SK-N-SH (cell line): ENCODE results near the gene TIE1.

ENCODE experiments used
- EZH2phosphoT487 ChIP-seq: fragments of 200-600 bp; sonication (generic); IDR thresholded peaks from 2 replicates; pipeline ENCODE4 v1.6.1; 2017; ENCODE audit warnings: low read depth, mixed run types, mild to moderate bottlenecking, antibody characterized with exemption, moderate library complexity, borderline replicate concordance
- FOXJ3 ChIP-seq: sonication (generic); formaldehyde crosslinking; IDR thresholded peaks from 2 replicates; pipeline ENCODE4 v1.5.1; 2020; ENCODE audit warnings: mild to moderate bottlenecking, missing genetic modification reagents
- GATA2 ChIP-seq: sonication (generic); formaldehyde crosslinking; IDR thresholded peaks from 2 replicates; pipeline ENCODE4 v1.5.0; 2020; ENCODE audit warnings: mild to moderate bottlenecking, missing genetic modification reagents
- MXI1 ChIP-seq: IDR thresholded peaks from 2 replicates; pipeline ENCODE4 v1.6.1; 2012; ENCODE audit warnings: mild to moderate bottlenecking, low read depth, low read length, improper control_type of control experiment
- RAD21 ChIP-seq: IDR thresholded peaks from 2 replicates; pipeline ENCODE4 v1.6.1; 2012; ENCODE audit warnings: mild to moderate bottlenecking, low read length
- YY1 ChIP-seq: IDR thresholded peaks from 2 replicates; pipeline ENCODE4 v1.4.0; 2012; ENCODE audit warnings: low read depth, mild to moderate bottlenecking
- TF ChIP-seq, protein P1 (sequence below): fragments of 200-600 bp; sonication (generic); IDR thresholded peaks from 2 replicates; pipeline ENCODE4 v1.6.1; 2017; ENCODE audit warnings: antibody characterized with exemption, mild to moderate bottlenecking, moderate library complexity
- TF ChIP-seq, protein P2 (sequence below): IDR thresholded peaks from 2 replicates; pipeline ENCODE4 v1.4.0; 2012; ENCODE audit warnings: low read depth, borderline replicate concordance
- TF ChIP-seq, protein P3 (sequence below): IDR thresholded peaks from 2 replicates; pipeline ENCODE4; 2012
- TF ChIP-seq, protein P4 (sequence below): IDR thresholded peaks from 2 replicates; pipeline ENCODE4 v1.4.0; 2012; ENCODE audit warnings: low read depth
- TF ChIP-seq, protein P5 (sequence below): fragments of 150-350 bp; IDR thresholded peaks from 2 replicates; pipeline ENCODE4 v1.6.1; 2017; ENCODE audit warnings: antibody characterized with exemption, low read length, low read depth, borderline replicate concordance

DNA sequence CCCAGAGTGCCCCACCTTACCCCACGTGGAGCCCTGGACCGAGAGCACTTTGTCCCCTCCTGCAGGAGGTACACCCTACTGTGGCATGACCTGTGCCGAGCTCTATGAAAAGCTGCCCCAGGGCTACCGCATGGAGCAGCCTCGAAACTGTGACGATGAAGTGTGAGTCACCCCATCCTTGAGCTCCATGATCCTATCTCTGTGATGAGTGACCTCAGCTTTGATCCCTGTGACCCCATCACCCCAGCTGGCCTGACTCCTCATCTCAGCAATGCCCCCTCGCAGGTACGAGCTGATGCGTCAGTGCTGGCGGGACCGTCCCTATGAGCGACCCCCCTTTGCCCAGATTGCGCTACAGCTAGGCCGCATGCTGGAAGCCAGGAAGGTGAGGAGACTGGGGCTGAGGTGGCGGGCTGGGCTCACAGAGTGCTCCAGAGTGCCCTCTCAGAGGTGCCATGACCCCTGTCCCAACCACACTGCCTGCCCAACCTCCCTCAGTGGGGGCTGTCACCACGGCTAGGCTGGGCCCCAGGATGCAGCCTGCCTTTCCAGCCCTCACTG is 20.6 kb downstream of the TIE1 start:
- TF ChIP-seq, protein P1, sequence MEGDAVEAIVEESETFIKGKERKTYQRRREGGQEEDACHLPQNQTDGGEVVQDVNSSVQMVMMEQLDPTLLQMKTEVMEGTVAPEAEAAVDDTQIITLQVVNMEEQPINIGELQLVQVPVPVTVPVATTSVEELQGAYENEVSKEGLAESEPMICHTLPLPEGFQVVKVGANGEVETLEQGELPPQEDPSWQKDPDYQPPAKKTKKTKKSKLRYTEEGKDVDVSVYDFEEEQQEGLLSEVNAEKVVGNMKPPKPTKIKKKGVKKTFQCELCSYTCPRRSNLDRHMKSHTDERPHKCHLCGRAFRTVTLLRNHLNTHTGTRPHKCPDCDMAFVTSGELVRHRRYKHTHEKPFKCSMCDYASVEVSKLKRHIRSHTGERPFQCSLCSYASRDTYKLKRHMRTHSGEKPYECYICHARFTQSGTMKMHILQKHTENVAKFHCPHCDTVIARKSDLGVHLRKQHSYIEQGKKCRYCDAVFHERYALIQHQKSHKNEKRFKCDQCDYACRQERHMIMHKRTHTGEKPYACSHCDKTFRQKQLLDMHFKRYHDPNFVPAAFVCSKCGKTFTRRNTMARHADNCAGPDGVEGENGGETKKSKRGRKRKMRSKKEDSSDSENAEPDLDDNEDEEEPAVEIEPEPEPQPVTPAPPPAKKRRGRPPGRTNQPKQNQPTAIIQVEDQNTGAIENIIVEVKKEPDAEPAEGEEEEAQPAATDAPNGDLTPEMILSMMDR, result no peak
- TF ChIP-seq, protein P2, sequence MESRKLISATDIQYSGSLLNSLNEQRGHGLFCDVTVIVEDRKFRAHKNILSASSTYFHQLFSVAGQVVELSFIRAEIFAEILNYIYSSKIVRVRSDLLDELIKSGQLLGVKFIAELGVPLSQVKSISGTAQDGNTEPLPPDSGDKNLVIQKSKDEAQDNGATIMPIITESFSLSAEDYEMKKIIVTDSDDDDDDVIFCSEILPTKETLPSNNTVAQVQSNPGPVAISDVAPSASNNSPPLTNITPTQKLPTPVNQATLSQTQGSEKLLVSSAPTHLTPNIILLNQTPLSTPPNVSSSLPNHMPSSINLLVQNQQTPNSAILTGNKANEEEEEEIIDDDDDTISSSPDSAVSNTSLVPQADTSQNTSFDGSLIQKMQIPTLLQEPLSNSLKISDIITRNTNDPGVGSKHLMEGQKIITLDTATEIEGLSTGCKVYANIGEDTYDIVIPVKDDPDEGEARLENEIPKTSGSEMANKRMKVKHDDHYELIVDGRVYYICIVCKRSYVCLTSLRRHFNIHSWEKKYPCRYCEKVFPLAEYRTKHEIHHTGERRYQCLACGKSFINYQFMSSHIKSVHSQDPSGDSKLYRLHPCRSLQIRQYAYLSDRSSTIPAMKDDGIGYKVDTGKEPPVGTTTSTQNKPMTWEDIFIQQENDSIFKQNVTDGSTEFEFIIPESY, result no peak
- TF ChIP-seq GATA2, result no peak
- no peak for TF ChIP-seq EZH2phosphoT487
- TF ChIP-seq, protein P3, sequence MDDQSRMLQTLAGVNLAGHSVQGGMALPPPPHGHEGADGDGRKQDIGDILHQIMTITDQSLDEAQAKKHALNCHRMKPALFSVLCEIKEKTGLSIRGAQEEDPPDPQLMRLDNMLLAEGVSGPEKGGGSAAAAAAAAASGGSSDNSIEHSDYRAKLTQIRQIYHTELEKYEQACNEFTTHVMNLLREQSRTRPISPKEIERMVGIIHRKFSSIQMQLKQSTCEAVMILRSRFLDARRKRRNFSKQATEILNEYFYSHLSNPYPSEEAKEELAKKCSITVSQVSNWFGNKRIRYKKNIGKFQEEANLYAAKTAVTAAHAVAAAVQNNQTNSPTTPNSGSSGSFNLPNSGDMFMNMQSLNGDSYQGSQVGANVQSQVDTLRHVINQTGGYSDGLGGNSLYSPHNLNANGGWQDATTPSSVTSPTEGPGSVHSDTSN, result no peak
- TF ChIP-seq FOXJ3 (CRISPR knock-in tag), result no peak
- TF ChIP-seq RAD21, result no peak
- TF ChIP-seq, protein P4, sequence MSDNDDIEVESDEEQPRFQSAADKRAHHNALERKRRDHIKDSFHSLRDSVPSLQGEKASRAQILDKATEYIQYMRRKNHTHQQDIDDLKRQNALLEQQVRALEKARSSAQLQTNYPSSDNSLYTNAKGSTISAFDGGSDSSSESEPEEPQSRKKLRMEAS, result no peak
- TF ChIP-seq MXI1, result no peak
- no peak for TF ChIP-seq YY1
- TF ChIP-seq, protein P5, sequence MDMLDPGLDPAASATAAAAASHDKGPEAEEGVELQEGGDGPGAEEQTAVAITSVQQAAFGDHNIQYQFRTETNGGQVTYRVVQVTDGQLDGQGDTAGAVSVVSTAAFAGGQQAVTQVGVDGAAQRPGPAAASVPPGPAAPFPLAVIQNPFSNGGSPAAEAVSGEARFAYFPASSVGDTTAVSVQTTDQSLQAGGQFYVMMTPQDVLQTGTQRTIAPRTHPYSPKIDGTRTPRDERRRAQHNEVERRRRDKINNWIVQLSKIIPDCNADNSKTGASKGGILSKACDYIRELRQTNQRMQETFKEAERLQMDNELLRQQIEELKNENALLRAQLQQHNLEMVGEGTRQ, result no peak
